Spleen (tissue), 11 donors: Measurements from ENCODE around the gene GALNT17. TPM values are rescaled to one million over a fixed set of nuclear protein-coding genes. Genes with fewer than 3 reads are reported as not detected.

ENCODE experiments used
- DNase-seq: peaks from one replicate; pipeline ENCODE4 v3.0.0-alpha.2; 2020
- H3K27ac ChIP-seq, 8 donors: fragments of 200-600 bp; sonication (generic) in 7 of 8; 1 replicate in 4 of 8; 2 replicates in 4 of 8; pipeline versions ENCODE4 v1.5.0 to v1.8.0; 2016 to 2021; ENCODE audit warnings: inconsistent platforms in 4 of 8, mild to moderate bottlenecking in 4 of 8, moderate library complexity in 1 of 8
- H3K27me3 ChIP-seq, 7 donors: fragments of 200-600 bp; sonication (generic) in 6 of 7; replicated peaks in 1 of 7; 1 replicate in 4 of 7; 2 replicates in 3 of 7; pipeline versions ENCODE4 v1.5.0 to v1.8.0; 2016 to 2021; ENCODE audit warnings: inconsistent platforms in 3 of 7, mild to moderate bottlenecking in 1 of 7
- H3K36me3 ChIP-seq, 6 donors: fragments of 200-600 bp; sonication (generic) in 5 of 6; 1 replicate in 4 of 6; 2 replicates in 2 of 6; pipeline versions ENCODE4 v1.5.0 to v1.8.0; 2016 to 2021; ENCODE audit warnings: inconsistent platforms in 2 of 6
- H3K4me1 ChIP-seq, 6 donors: fragments of 200-600 bp; sonication (generic) in 5 of 6; 1 replicate in 3 of 6; 2 replicates in 3 of 6; pipeline versions ENCODE4 v1.5.0 to v1.8.0; 2016 to 2021; ENCODE audit warnings: inconsistent platforms in 3 of 6
- H3K4me3 ChIP-seq, 8 donors: fragments of 200-600 bp; sonication (generic) in 7 of 8; 1 replicate in 4 of 8; 2 replicates in 4 of 8; pipeline versions ENCODE4 v1.5.0 to v1.8.0; 2016 to 2021; ENCODE audit warnings: inconsistent platforms in 4 of 8, mild to moderate bottlenecking in 4 of 8, moderate library complexity in 2 of 8
- H3K9me3 ChIP-seq, 8 donors: fragments of 200-600 bp; sonication (generic) in 7 of 8; 1 replicate in 4 of 8; 2 replicates in 4 of 8; pipeline versions ENCODE4 v1.5.0 to v1.8.0; 2016 to 2021; ENCODE audit warnings: inconsistent platforms in 4 of 8
- POLR2A ChIP-seq, 3 donors: fragments of 450-650 bp; IDR thresholded peaks; one replicate each; pipeline ENCODE4 v1.5.1; 2017; ENCODE audit warnings: antibody characterized with exemption in 3 of 3, mild to moderate bottlenecking in 1 of 3
- POLR2AphosphoS5 ChIP-seq, 3 donors: sonication (generic); formaldehyde crosslinking; IDR thresholded peaks; one replicate each; pipeline ENCODE4 v1.5.1; 2017; ENCODE audit warnings: antibody characterized with exemption in 3 of 3
- WGBS, 5 donors: extraction: QIAGEN DNeasy Blood & Tissue Kit in 3 of 5; methylation state at CpG; one replicate each; pipeline versions ENCODE4 v1.1.5 to v1.1.7; 2013 to 2018; 5-methylcytosine and 5-hydroxymethylcytosine counted together
- intact Hi-C: fragments of 100-400 bp; cut with DNase I; formaldehyde crosslinking; loops from one replicate; pipeline ENCODE4 v1.15.0; 2023; ENCODE audit warnings: low total_unique reads
- polyA plus RNA-seq, 3 donors: library from polyadenylated mRNA; stranded (reverse); fragments of 200-250 nt; gene quantifications; one replicate each; pipeline ENCODE4 v1.2.1, GENCODE V29; 2013
- total RNA-seq, 7 donors: library from RNA; depleted of rRNA in 3 of 7; stranded (reverse); fragments of >200 nt in 3 of 7; fragmentation: NEBNext Ultra II Directional in 4 of 7; extraction: Animal tissue kit (Norgen Biotek cat#: 25700) in 4 of 7; gene quantifications; one replicate each; pipeline versions ENCODE4 v1.1.0 to v1.2.1, GENCODE V29; 2016 to 2021
- TF ChIP-seq, protein P1 (sequence below), 11 experiments: fragments of 200-600 bp in 7 of 11; fragments of 450-650 bp in 4 of 11; sonication (generic) in 4 of 11; IDR thresholded peaks in 8 of 11; conservative IDR thresholded peaks in 3 of 11; 1 replicate in 7 of 11; 2 replicates in 4 of 11; pipeline versions ENCODE4 v1.4.0 to v1.8.0; 2016 to 2021; ENCODE audit warnings: antibody characterized with exemption in 11 of 11, inconsistent platforms in 4 of 11, mild to moderate bottlenecking in 1 of 11
- donor health status: healthy with polysubstance abuse.
- donor health status: DM: no; HTN: no; CAD: no; lungs with moderate emphysema.
- donor health status: DM: no; HTN: no; CAD: no.
- donor health status: Bipolar disorder and iron deficiency.
- donor health status: healthy.
- donor health status: DM: no; HTN: no; CAD: no.
- donor health status: DM: yes; HTN: yes; CAD: no.

GALNT17 gene
- total and polyA plus RNA-seq, 10 donors: 0.39 to 10.8 (median 3.1) TPM

GRCh38 chr7:71243736-71244410, 111.9 kb downstream of the GALNT17 start:
- Histone ChIP-seq H3K9me3 (peaks cover 0 to 36% (median 0%) of the 10 kb centered on the region in 8 donors), H3K4me1 (no peaks in the 10 kb centered on the region), H3K27ac (no peak overlapping the region), H3K36me3 (no peaks in the 10 kb centered on the region), H3K27me3 (no peaks in the 10 kb centered on the region), H3K4me3 (no peak overlapping the region)
- TF ChIP-seq POLR2AphosphoS5 (IDR thresholded peaks at IDR 0.05) (no peak), POLR2A (IDR thresholded peaks at IDR 0.05) (no peak)
- TF ChIP-seq, protein P1, sequence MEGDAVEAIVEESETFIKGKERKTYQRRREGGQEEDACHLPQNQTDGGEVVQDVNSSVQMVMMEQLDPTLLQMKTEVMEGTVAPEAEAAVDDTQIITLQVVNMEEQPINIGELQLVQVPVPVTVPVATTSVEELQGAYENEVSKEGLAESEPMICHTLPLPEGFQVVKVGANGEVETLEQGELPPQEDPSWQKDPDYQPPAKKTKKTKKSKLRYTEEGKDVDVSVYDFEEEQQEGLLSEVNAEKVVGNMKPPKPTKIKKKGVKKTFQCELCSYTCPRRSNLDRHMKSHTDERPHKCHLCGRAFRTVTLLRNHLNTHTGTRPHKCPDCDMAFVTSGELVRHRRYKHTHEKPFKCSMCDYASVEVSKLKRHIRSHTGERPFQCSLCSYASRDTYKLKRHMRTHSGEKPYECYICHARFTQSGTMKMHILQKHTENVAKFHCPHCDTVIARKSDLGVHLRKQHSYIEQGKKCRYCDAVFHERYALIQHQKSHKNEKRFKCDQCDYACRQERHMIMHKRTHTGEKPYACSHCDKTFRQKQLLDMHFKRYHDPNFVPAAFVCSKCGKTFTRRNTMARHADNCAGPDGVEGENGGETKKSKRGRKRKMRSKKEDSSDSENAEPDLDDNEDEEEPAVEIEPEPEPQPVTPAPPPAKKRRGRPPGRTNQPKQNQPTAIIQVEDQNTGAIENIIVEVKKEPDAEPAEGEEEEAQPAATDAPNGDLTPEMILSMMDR (IDR thresholded peaks at IDR 0.05 in 8 of 11, conservative IDR thresholded peaks at IDR 0.05 in 3 of 11): no peak
- WGBS, 5 donors: 62 to 73% (median 64%) methylated on average over 8 of the region's 8 CpGs
- no peak for DNase-seq
- intact Hi-C loops: no loop called here

GRCh38 chr7:71245038-71245437, 113.1 kb downstream of the GALNT17 start:
- H3K27me3 ChIP-seq: no peaks in the 10 kb centered on the region
- no peak for DNase-seq
- 80 to 88% (median 85%) methylated on average over 7 of the region's 7 CpGs for WGBS, 5 donors
- no peak overlapping the region for H3K27ac ChIP-seq
- no peaks in the 10 kb centered on the region for H3K36me3 ChIP-seq
- H3K4me3 ChIP-seq: no peak overlapping the region
- H3K4me1 ChIP-seq: no peaks in the 10 kb centered on the region
- intact Hi-C loops: no loop called here
- TF ChIP-seq POLR2AphosphoS5 (IDR thresholded peaks at IDR 0.05): no peak
- TF ChIP-seq POLR2A (IDR thresholded peaks at IDR 0.05): no peak
- TF ChIP-seq, protein P1 (IDR thresholded peaks at IDR 0.05 in 8 of 11, conservative IDR thresholded peaks at IDR 0.05 in 3 of 11): no peak
- H3K9me3 ChIP-seq: peaks cover 0 to 36% (median 0%) of the 10 kb centered on the region in 8 donors

- no peak for TF ChIP-seq POLR2A (IDR thresholded peaks at IDR 0.05)
- TF ChIP-seq POLR2AphosphoS5 (IDR thresholded peaks at IDR 0.05): no peak
- TF ChIP-seq, protein P1 (IDR thresholded peaks at IDR 0.05 in 8 of 11, conservative IDR thresholded peaks at IDR 0.05 in 3 of 11): no peak
- peaks cover 0 to 38% (median 12%) of the 10 kb centered on the region in 8 donors for H3K9me3 ChIP-seq
- 76 to 89% (median 85%) methylated on average over 6 of the region's 6 CpGs for WGBS, 5 donors
- H3K4me3 ChIP-seq: no peak overlapping the region
- H3K4me1 ChIP-seq: no peaks in the 10 kb centered on the region
- DNase-seq: no peak
- H3K27me3 ChIP-seq: no peaks in the 10 kb centered on the region
- no peaks in the 10 kb centered on the region for H3K36me3 ChIP-seq
- intact Hi-C loops: no loop called here
- no peak overlapping the region for H3K27ac ChIP-seq
Observed at GRCh38 chr7:71251706-71252105, 119.8 kb downstream of the GALNT17 start.

DNA sequence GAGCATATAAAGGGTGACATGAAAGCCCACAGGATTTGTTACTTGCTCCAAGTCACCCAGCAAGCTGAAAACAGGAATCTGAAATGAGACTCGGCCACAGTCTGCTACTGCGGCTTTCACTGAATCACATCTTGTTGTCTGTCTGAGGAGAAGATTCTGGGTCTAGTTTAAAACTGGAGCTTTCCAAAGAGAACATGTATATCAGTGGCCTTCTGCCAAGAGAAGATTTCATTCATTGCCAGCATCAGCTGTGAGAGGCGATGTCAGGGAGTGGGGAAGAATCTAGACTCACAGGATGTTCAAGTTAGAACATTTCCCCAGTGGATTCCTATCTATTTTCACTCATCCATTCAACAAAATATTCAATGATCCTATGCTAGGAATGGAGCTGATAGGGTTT, 122.8 kb downstream of the GALNT17 start:
- H3K27me3 ChIP-seq: no peaks in the 10 kb centered on the region
- H3K36me3 ChIP-seq: no peaks in the 10 kb centered on the region
- TF ChIP-seq POLR2AphosphoS5 (IDR thresholded peaks at IDR 0.05) (no peak), POLR2A (IDR thresholded peaks at IDR 0.05) (no peak)
- TF ChIP-seq, protein P1 (IDR thresholded peaks at IDR 0.05 in 8 of 11, conservative IDR thresholded peaks at IDR 0.05 in 3 of 11): no peak
- WGBS, 5 donors: 77 to 91% (median 89%) methylated on average over 3 of the region's 3 CpGs
- intact Hi-C loops: no loop called here
- DNase-seq: no peak
- H3K9me3 ChIP-seq: peaks cover 0 to 62% (median 21%) of the 10 kb centered on the region in 8 donors
- no peaks in the 10 kb centered on the region for H3K4me1 ChIP-seq
- no peak overlapping the region for H3K4me3 ChIP-seq
- H3K27ac ChIP-seq: no peak overlapping the region
